Measurements from ENCODE around the gene RBKS.

DNA sequence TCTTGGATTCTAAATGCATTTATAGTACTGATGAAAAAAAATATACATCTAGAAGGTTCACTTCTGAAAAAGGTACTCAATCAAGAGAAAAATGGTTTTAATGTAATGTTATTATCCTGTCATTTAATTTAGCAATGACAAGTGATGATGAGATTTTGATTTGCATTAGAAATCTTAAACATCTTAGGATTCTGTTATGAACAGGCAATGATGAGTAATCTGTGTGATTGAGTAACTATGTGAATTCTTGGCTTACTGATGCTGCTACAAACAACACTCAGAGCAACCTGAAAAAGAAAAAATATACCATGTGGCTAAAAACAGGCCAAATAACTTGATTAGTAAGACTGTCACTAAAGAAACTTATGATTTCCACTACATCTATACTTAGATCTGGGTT is 30.1 kb downstream of the RBKS start:
- TF ChIP-seq CTCF (IDR thresholded peaks at IDR 0.05), result no peak
- no peak for TF ChIP-seq POLR2A (IDR thresholded peaks at IDR 0.05)

Measured in breast epithelium (tissue), 3 donors.